Urothelium cell line (cell line): ENCODE measurements around the gene TCTN2.

Experiments used
- DNase-seq: peaks from one replicate; pipeline ENCODE4 v3.0.0; 2011; ENCODE audit warnings: low spot score, mixed read lengths
- FAIRE-seq: peaks from 2 replicates; lab custom pipeline; 2011; peaks lifted over from hg19 to GRCh38; lab: Jason Lieb, UNC

TCTN2 gene

DNA sequence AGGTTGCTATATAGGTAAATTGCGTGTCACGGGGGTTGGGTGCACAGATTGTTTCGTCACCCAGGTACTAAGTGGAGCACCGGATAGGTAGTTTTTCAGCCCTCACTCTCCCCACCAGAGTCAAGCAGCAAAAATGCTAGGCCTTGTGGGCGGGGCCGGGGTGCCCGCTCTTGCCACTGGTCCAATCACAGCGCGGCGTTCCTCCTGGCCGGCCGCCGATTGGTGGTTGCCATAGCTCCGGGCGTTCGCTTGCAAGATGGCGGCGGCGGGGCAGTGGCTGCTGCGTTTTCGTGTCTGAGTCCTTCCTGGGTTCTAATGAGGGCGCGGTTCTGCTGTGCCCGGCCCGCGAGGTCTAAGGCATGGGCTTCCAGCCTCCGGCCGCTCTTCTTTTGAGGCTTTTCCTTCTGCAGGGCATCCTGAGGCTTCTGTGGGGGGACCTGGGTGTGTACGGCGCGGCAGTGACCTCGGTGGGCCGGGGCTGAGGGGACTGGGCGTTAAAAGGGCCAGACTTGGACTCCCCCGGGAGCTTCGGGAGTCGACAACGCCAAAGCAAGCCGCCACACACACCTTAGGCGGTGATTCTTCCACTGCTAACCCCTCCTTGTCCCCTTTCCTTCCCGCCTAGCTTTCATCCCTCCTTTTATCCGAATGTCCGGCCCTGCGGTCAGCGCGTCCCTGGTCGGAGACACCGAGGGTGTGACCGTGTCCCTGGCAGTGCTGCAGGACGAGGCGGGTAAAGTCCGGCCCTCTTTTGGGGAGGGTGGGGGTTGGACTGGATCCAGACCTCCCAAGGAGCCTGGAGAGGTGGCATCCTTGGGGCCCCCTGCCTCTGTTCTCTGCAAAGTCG lies at the start of gene TCTN2:
TCTN2 (plus strand) TSS at position 232 of the 847 bp plus-strand sequence; CDS start at position 360, 128 bp downstream.
- peak; percentile 68 for FAIRE-seq

DNA sequence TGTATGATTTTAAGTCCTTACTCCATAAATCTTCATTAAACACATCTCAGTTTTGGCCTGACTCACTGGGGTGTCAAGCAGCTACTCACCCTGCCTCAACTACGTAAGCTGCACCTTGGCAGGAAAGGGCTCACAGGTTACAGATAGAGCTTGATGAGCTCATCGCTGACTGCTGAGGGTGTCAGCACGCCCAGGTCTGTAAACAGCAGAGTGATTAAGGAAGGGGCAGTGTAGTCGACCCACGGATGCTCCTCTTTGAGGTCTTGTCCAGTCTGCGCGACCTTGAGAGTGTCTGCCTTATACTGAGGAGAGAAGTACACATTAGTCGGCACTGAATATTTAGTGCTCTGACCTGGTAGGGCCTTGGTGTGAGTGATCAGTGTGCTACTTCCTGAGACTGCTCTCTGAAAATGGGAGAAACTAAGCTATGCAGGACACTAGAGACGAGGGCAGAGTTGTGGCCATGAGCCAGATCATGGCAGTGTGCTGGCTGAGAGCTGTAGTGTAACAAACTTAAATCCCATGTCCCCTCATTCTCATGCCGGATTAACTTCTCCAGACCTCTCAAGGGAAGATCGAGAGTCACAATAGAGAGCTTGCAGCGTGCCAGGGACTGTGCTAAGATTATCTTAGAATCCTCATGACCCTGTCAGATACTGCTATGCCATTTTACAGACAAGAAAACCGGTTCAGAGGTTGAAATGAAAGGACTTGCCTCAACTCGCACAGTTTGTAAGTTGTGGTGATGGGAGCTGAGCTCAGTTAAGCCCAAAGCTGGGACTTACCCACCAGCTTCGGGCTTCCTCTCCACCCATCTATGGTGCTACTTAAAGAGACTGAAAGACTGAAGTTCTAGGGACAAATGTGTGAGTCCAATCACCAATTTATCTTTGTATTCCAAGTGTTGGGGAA lies 49.0 kb upstream of the TCTN2 start:
- FAIRE-seq (no peak), DNase-seq (no peak)

More for the DNA sequence above, at the start of gene TCTN2:
- peak; percentile 99 for DNase-seq

DNA sequence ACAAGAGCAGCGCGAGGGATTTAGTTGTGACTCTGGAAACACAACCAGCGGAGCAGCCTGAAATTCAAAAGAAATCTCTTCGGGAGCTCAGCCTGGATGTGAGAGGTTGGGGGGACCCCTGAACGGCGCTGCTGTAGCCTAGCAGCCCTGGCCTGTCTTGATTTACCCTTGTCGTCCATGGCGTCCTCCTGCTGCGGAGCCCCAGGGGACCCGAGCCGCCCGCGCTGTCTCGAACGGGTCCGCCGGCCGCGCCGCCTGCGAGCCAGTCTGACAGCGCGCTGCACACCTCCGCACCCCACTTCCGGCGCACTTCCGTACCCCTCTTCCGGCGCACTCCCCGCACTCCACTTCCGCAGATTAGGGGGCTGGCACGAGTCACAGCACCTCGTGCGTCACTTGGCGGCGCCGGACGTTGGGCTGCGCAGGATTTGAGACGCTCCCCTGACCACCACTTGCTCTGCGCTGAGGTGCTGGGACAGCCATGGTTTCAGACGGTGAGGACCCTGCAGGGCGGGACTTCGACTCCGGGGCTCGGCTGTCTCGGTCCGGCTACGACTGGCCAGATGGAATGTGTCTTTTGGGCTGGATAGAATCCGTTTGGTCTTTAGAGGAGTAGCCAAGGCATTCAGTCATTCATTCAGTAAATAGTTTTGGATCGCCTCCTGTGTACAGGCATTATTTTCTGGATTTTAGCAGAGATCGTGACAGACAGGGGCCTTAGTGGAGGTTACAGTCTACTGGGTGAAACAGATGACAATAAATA lies 37.4 kb upstream of the TCTN2 start, which contains the start of the genes EIF2B1 and GTF2H3:
EIF2B1 (minus strand) TSS at position 308 of the 763 bp plus-strand sequence; CDS start at position 179, 129 bp downstream.
GTF2H3 (plus strand) TSS at position 451 of the 763 bp plus-strand sequence; CDS start at position 482, 31 bp downstream.
- FAIRE-seq (peak; percentile 83), DNase-seq (peak; percentile 99)

DNA sequence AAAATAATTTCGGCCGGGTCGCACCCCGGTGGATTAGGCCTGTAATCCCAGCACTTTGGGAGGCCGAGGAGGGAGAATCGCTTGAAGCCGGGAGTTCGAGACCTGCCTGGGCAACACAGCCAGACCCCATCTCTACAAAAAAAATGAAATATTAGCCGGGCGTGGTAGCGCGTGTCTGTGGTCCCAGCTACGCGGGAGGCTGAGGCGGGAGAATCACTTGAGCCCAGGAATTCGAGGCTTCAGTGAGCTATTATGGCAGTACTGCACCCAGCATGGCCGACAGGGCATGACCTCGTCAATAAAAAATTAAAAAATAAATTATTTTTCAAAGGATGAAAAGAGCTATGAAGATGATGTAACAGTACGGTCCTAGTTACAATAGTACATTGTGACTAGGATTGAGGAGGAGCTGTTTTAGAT lies 36.8 kb upstream of the TCTN2 start:
- DNase-seq, result no peak
- no peak for FAIRE-seq

DNA sequence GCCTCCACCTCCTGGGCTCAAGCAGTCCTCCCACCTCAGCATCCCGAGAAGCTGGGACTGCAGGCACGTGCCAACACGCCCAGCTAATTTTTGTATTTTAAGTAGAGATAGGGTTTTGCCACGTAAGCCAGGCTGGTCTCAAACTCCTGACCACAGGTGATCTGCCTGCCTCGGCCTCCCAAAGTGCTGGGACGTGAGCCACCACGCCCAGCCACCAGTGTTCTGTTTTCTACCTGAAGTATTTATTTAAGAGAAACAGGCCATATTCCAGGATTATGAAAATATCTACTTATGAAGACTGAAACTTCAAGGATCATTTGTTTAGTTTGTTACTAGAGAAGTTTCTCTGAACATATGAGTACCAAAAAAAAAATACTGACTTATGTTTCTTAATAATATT lies 27.0 kb upstream of the TCTN2 start:
- DNase-seq (no peak), FAIRE-seq (no peak)

DNA sequence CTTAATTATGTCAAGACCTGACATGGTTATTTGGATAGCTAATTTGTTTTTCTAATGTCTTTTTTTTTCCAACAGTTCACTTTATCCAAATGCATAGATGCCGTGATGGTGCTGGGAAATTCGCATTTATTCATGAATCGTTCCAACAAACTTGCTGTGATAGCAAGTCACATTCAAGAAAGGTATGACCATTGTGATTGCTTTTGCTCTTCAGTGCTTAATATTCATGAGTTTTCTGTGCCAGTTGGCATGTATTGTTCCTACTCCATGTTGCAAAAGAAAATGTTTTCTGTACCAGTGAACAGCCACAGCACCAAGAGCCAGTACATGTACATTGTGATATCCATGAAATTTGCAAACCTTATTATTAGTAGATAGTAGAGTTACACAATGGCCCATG lies 25.5 kb upstream of the TCTN2 start:
- no peak for FAIRE-seq
- DNase-seq, result no peak

DNA sequence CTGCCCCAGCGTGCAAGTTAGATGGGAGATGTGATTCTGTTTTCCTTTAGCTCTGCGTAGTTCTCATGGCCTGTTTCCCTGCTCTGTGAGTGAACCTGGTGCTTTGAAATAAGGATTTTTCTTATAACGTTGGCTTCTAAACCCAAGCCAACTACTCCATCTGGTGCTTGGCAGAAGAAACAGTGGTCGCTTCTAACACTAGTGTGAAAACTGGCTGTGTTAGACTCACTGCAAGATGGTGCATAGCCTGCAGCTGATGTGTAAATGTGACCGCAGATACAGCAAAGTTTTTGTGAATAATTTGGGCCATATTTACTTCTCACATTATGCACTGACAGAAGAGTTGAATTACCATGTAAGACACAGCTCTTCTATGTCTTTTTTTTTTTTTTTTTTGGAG lies 25.0 kb upstream of the TCTN2 start:
- FAIRE-seq (no peak), DNase-seq (no peak)

DNA sequence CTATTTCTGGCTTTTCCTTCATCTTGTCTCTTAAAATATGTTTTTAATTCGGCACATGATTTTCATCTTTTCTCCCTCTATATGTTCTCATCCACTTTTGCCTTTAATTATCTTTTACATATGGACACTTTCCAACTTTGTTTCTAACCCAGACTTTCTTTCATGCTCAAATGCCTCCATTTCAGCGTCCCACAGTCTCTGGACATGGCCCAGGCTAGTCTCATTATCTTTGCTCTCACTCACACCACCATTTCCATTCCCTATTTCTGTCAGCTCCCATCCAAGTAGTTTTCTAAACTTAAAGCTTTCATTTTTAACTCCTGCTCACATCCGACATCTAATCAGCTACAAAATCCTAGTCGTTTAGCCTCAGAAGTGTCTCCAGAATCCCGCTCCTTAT lies 22.5 kb upstream of the TCTN2 start:
- no peak for DNase-seq
- no peak for FAIRE-seq

DNA sequence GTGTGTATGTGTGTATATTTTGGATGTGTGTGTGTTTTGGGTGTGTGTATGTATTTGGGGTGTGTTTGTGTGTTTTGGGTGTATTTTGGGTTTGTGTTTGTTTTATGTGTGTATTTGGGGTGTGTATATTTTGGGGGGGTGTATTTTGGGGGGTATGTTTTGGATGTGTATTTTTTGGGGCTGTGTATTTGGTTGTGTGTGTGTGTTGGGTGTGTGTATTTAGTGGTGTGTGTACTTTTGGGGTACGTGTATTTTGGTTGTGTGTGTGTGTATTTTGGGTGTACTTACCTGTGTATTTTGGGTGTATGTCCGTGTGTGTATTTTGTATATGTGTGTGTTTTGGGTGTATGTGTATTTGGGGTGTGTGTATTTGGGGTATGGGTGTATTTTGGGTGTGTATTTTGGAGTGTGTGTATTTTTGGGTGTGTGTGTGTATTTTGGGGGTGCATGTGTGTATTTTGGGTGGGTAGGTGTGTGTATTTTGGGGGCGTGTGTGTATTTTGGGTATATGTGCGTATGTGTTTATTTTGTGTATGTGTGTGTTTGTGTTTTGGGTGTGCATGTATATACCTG lies 16.7 kb upstream of the TCTN2 start:
- FAIRE-seq, result no peak
- no peak for DNase-seq

DNA sequence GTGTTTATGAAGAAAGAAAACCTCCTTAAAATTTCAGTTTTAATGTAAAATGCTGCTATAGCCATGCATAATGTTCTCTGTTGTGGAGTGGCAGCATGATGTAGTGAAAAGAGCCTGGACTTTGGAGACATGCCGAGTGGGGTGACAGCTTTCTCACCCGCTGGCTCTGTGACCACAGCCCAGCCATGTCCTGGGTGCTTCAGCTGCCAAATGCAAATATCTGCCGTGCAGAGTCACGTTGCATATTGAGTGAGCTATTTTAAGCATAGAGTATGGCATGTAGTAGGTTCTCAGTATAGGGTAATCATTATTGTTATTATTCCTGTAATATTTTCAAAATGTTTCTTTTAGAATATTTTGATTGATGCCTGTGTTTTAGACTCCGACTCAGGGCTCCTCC lies 15.5 kb upstream of the TCTN2 start:
- DNase-seq (no peak), FAIRE-seq (no peak)

DNA sequence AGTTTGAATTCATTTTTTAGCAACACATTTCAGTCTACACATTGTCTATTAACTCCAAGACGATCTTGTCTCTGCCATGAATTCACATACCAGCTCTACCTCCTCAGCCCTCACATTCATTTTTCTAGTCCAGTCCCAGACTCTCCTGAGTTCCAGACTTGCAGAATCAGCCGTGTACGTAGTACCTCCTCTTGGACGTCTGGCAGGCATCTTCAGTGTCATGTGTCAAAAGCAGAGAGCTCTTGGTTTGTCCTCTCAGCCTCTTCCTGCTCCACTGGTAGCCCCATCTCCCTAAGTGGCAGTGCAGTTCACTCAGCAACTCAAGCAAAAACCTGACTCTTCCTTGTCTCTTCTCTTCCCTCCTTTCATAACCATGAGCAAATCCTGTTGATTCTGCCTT lies 14.5 kb upstream of the TCTN2 start:
- FAIRE-seq (no peak), DNase-seq (no peak)

DNA sequence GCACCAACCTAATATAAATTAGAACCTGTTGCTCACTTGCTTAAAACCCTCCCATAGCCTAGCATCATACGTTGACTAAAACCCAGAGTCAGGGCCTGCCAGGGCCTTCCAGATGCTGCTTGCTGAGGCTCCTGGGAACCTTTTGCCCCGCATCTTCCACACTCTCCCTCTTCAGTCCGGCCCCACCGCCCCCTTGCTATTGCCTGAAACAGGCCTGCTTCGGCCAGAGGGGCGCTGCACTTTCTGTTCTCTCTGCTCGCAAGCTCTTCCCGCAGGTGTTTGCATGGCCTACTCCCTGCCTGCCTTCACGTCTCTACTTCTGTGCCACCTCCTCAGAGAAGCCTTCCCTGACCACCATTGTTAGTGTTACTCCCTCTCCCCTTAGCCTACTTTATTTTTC lies 13.7 kb upstream of the TCTN2 start:
- DNase-seq (no peak), FAIRE-seq (no peak)

DNA sequence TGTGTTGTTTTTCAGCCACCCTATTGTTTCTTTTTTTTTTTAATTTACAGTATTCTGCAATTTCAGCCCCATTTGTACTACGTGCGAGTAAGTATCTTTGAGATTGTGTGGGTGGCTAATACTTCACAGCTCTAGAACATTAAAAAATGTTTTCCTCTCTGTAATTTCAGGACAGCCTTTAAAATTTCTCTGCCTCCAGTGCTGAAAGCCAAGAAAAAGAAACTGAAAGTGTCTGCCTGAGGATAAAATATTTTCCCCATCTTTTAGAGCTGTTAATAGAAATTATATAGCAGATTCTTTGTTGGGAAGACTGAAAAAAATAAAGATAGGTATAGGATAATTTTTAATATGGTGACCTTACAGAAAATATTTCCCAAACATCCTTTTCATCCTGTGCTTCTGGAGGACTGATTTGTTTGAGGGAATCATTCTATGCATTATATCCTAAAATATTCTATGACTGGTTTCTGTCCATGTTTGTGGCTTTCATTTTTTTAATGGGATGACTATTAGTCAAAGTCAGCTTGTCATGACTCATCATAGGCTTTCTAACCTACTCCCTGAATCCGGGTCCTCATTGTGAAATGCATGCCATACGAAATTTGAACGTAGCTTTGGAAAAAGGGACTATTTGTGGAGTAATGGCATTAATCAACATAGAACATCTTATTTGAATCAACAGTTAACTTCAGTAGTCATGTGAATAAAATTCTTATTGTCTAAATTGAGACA lies 10.8 kb upstream of the TCTN2 start:
- FAIRE-seq (no peak), DNase-seq (peak; percentile 57)

DNA sequence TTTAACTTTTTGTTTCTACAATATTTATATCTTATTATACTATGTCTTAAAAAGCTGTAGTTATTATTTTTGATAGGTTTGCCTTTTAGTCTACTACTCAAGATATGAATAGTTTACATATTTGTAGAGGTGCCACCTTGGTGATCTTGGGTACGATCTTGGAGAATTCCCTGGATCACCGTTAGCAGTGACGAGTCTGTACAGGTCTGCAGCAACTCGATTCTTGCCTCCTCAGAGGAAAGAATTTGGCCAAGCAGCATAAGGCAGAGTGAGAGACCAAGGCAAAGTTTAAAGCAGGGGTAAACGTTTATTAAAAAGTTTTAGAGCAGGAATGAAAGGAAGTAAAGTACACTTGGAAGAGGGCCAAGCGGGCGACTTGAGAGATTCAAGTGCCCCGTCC lies 3.1 kb upstream of the TCTN2 start:
- FAIRE-seq, result no peak
- no peak for DNase-seq

DNA sequence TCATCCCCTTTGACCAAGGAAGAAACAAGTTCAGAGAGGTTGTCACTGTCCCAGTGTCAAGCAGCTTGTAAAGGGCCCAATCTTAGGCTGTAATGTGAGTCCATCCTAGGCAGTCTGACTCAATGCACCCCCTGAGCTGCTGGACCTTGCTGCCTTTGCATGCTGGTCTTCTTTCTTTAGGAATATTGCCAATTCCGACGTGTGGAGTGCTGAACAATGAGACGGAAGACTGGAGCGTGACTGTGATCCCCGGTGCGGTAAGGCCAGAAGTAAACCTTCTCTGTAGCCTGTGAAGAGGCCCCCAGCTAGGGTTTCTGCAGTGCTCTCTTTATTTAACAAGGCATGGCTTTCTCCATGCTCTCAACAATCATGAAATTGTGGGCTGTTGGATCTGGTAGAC lies 963 bp downstream of the TCTN2 start:
- DNase-seq, result no peak
- no peak for FAIRE-seq

DNA sequence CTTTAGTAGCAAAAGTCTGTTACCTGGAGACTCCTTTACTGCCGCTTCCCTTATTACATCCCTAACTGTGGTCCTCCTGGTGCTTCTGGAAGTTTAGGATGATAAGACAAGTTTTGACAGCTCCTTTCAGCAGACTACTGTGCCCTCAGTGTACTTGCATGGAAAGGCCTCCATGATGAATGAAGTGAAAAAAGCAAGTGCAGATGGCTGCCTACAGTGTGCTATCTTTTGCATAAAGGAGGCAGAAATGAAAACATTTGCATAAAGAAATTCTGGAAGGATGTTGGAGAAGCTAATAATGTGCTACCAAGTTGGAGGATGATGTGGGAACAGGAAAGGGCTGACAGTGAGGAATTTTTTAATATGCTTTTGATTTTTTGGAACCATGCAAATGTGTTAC lies 4.5 kb downstream of the TCTN2 start:
- FAIRE-seq, result no peak
- DNase-seq, result no peak

DNA sequence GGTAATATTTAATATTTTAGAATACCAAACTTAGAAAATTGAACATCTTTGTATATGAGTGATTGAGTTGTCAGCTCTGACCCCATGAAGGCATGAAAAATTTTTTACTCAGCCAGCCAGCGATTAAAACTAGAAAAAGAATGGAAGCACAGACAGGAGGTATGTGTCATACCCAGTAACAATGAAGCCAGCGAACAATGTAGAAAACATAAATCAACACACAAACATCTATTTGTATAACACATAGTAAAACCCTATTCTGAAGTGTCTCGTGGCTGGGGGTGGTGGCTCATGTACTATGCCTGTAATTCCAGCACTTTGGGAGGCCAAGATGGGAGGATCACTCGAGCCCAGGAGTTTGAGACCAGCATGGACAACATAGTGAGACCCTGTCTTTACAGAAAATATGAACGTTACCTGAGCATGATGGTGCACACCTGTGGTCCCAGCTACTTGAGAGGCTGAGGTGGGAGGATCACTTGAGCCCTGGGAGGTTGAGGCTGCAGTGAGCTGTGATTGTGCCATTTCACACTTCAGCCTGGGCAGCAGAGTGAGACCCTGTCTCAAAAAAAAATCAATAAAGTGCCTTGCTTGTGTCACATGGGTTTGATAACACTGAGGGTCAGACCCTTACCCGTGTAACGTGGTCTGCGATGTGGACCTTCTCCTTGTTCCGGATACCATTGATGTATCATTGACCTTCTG lies 5.9 kb downstream of the TCTN2 start:
- FAIRE-seq (no peak), DNase-seq (no peak)

DNA sequence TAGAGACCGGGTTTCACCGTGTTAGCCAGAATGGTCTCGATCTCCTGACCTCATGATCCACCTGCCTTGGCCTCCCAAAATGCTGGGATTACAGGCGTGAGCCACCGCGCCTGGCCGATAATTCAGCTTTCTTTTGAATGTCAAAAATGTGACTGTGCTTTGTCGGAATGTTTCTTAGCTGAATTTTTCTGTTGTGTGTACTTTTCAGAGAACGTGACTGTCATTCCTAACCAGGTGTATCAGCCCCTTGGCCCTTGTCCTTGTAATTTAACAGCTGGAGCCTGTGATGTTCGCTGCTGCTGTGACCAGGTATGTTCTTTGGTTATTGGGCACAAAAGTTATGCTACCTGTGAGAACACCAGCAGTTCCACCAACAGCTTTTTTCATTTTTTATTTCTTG lies 8.1 kb downstream of the TCTN2 start:
- FAIRE-seq, result no peak

DNA sequence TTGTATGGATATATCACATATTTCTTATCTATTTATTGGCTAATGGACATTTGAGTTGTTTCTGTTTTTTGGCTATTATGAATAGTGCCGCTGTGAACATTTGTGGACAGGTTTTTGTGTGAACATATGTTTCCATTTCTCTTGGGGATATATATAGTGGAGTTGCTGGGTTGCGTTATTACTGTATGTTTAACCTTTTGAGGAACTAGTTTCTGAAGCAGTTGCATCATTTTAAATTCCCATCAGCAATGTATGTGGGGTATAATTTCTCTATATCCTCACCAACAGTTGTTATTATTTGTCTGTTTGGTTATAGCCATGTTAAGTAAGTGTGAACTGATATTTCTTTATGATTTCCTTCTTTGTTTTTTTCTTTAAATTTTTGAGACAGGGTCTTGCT lies 10.7 kb downstream of the TCTN2 start:
- FAIRE-seq, result no peak

More for the DNA sequence above, 8.1 kb downstream of the TCTN2 start:
- DNase-seq, result no peak

More for the DNA sequence above, 10.7 kb downstream of the TCTN2 start:
- no peak for DNase-seq
